Glutamatergic neuron (in vitro differentiated cells): Measurements from ENCODE around the gene RNPEPL1. TPM values are rescaled to one million over a fixed set of nuclear protein-coding genes. Genes with fewer than 3 reads are reported as not detected.
A peak's percentile ranks its signal among the peaks of the same experiment; 100 is the strongest.

ENCODE experiments used
- DNase-seq: peaks from one replicate; pipeline ENCODE4 v3.0.0; 2022
- H3K27ac Mint-ChIP-seq: one replicate; pipeline ENCODE4 v1.8.0; 2020; ENCODE audit warnings: mild to moderate bottlenecking, mixed read lengths, inconsistent platforms; ENCODE audit not compliant: unreplicated experiment
- H3K27me3 Mint-ChIP-seq: one replicate; pipeline ENCODE4 v1.8.0; 2020; ENCODE audit warnings: mild to moderate bottlenecking, moderate library complexity, mixed read lengths, inconsistent platforms; ENCODE audit not compliant: unreplicated experiment
- H3K36me3 Mint-ChIP-seq: one replicate; pipeline ENCODE4 v1.8.0; 2020; ENCODE audit warnings: mild to moderate bottlenecking, mixed read lengths, inconsistent platforms; ENCODE audit not compliant: unreplicated experiment
- H3K4me1 Mint-ChIP-seq: one replicate; pipeline ENCODE4 v1.8.0; 2020; ENCODE audit warnings: mild to moderate bottlenecking, low read depth, mixed read lengths, inconsistent platforms; ENCODE audit not compliant: unreplicated experiment
- H3K4me3 Mint-ChIP-seq: one replicate; pipeline ENCODE4 v1.8.0; 2020; ENCODE audit warnings: mild to moderate bottlenecking, mixed read lengths, inconsistent platforms; ENCODE audit not compliant: unreplicated experiment
- H3K9me3 Mint-ChIP-seq: one replicate; pipeline ENCODE4 v1.8.0; 2020; ENCODE audit warnings: mild to moderate bottlenecking, moderate library complexity, mixed read lengths, inconsistent platforms; ENCODE audit not compliant: unreplicated experiment
- total RNA-seq: library from RNA; stranded (reverse); fragmentation: NEBNext Ultra II Directional; extraction: Animal tissue kit (Norgen Biotek cat#: 25700); gene quantifications from one replicate; pipeline ENCODE4 v1.2.1, GENCODE V29; 2021; ENCODE audit not compliant: unreplicated experiment
- TF ChIP-seq, protein P1 (sequence below): fragments of 200-600 bp; sonication (generic); IDR thresholded peaks from one replicate; pipeline ENCODE4 v1.5.0; 2021; ENCODE audit not compliant: partially characterized antibody, unreplicated experiment

RNPEPL1 gene
- total RNA-seq, 1 donor from 2014 or later: 20.9 TPM

DNA sequence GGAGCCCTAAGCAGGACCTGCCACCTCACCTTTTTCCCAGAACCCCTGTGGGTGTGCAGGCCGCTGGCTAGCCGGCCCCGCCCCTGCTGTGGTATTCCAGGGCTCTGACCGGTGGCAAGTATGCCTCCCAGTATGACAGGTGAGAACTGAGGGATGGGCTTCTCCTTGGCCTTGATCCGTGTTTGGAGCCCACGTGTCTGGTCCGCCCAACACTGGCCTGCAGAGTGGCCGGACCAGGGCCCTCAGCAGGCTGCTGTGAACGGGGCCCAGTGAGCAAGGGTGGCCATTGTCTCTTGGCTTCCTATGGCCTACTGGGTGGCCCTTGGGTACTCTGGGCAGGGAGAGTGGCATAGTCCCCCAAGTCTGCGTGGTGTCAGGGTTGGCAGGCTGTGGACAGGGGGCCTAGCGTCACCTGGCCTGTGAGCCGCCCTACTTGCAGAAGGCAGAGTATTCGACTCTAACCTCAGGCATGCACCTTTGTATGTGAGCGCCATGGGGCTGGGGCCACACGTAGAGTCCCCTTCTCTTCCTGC is 1.8 kb downstream of the RNPEPL1 start:
- peaks cover 3% of the 10 kb centered on the region for H3K9me3 Mint-ChIP-seq
- peaks cover 4% of the 10 kb centered on the region for H3K4me1 Mint-ChIP-seq
- TF ChIP-seq, protein P1, sequence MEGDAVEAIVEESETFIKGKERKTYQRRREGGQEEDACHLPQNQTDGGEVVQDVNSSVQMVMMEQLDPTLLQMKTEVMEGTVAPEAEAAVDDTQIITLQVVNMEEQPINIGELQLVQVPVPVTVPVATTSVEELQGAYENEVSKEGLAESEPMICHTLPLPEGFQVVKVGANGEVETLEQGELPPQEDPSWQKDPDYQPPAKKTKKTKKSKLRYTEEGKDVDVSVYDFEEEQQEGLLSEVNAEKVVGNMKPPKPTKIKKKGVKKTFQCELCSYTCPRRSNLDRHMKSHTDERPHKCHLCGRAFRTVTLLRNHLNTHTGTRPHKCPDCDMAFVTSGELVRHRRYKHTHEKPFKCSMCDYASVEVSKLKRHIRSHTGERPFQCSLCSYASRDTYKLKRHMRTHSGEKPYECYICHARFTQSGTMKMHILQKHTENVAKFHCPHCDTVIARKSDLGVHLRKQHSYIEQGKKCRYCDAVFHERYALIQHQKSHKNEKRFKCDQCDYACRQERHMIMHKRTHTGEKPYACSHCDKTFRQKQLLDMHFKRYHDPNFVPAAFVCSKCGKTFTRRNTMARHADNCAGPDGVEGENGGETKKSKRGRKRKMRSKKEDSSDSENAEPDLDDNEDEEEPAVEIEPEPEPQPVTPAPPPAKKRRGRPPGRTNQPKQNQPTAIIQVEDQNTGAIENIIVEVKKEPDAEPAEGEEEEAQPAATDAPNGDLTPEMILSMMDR: no peak
- peaks cover 14% of the 10 kb centered on the region for H3K27me3 Mint-ChIP-seq
- H3K27ac Mint-ChIP-seq: no peak overlapping the region
- H3K36me3 Mint-ChIP-seq: no peaks in the 10 kb centered on the region
- H3K4me3 Mint-ChIP-seq: no peak overlapping the region
- peak; percentile 13 for DNase-seq

DNA sequence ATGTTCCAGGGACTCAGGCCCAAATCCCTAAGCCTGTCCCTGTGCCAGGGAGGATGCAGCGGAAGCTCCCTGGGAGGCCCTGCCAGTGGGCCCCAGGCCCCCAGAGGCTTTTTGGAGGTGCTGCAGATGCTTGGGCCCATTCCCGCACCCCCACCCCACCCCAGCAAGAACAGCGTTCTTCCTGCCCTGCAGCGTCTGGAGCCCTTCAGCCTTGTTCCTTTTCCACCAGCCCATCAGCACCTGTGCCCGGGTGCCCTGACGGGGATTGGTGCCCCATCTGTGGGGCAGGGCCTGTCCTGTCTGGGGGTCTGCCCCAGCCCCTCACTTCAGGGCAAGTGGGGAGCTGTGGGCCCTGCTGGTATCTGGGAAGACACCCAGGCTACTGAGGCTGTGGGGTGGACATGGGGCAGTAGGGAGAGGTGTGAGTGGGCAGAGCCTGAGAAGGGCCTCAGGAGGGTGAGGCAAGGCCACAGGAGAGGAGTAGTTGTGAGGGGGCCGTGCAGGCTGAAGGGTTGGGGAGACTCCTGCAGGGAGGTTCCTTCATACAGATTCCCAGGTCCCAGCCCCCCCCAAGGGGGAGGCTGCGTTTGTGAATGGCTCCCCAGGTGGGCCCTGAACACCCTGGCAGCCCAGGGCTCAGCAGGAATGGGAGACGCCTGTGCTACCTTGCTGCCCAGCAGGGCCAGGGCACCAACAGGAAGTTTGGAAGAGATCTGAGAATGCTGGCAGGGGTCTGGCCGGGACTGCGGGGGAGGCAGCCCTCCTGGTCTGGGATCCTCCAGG is 2.4 kb downstream of the RNPEPL1 start:
- peaks cover 4% of the 10 kb centered on the region for H3K4me1 Mint-ChIP-seq
- peaks cover 14% of the 10 kb centered on the region for H3K27me3 Mint-ChIP-seq
- no peak overlapping the region for H3K4me3 Mint-ChIP-seq
- H3K36me3 Mint-ChIP-seq: no peaks in the 10 kb centered on the region
- TF ChIP-seq, protein P1: no peak
- H3K27ac Mint-ChIP-seq: no peak overlapping the region
- H3K9me3 Mint-ChIP-seq: peaks cover 3% of the 10 kb centered on the region
- DNase-seq: peak; percentile 14

DNA sequence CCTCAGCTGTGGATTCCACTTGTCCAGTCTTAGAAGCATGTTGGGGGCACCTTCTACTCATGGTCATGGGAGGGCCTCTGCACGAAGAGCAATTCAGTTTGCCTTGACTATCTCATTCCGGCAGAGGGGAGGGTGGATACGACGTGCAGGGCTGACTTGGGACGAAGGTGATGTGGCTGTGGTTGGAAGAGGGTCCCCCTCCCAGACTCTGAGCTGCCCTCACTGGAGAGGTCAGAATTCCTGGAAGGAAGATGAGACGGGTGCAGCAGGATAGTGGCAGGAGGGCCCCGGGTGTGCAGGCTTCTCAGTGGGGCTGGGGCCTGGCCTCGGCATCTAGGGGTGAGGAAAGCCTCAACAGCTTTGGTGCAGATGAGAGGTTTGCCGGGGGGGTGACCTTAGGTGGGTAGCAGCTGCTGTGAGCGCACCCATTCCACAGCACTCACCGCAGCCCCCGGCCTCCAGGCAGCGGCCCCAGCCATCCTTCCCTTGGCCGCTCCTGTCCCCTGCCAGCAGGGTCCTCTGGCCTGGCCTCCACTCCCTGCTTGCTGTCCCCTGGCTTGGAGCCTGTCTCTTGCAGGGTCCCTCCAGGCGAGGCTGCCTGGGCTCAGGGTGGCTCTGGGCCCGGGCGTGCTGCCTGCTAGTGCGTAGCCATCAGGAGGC is 3.2 kb downstream of the RNPEPL1 start:
- Mint-ChIP-seq H3K36me3 (no peaks in the 10 kb centered on the region), H3K9me3 (peaks cover 4% of the 10 kb centered on the region), H3K4me3 (no peak overlapping the region), H3K4me1 (peaks cover 4% of the 10 kb centered on the region), H3K27me3 (peaks cover 14% of the 10 kb centered on the region), H3K27ac (no peak overlapping the region)
- peak; percentile 15 for DNase-seq
- TF ChIP-seq, protein P1: no peak

DNA sequence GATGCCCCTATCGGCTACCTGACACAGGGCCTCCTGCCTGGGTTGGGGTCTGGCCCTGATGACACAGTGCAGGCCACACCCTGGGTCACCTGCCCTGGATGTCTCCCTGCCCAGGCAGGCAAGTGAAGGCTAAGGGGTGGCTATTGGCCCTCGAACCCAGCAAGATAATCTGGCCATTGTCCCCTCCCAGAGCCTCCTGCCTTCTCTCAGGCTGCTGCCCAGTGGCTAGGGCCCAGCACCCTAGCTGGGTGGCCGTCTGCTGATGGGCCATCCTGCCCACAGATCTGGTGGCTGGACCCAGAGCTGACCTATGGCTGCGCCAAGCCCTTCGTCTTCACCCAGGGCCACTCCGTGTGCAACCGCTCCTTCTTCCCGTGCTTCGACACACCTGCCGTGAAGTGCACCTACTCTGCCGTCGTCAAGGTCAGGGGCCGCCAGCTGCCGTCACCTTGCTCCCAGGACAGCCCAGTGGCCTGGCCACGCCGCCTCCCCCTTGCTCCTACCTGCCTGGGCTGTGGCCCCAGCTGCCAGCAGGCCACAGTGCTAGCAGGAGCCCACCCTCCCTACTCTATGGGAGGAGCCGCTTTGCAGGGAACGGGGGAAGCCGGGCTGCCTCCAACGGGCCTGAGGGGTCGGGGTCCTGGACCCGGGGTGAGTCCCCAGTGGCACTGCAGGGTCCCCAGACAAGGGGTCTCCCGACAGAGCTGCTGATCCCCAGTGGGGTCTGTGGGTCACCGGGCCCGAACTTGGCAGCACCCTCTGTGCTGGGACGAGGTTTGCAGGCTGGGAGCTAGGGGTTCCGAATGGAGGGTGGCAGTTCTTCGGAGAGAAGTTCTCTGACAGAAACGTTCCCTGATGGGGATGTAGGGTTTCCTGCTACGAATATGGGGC is 4.1 kb downstream of the RNPEPL1 start:
- Mint-ChIP-seq H3K36me3 (no peaks in the 10 kb centered on the region), H3K4me3 (no peak overlapping the region), H3K27ac (no peak overlapping the region), H3K9me3 (peaks cover 4% of the 10 kb centered on the region), H3K4me1 (peaks cover 4% of the 10 kb centered on the region), H3K27me3 (peaks cover 14% of the 10 kb centered on the region)
- DNase-seq: peak; percentile 13
- TF ChIP-seq, protein P1: no peak
